GM18907 (cell line): ENCODE measurements around the gene AGAP1.

Experiments
- ATAC-seq: cut with Tn5 transposase; IDR thresholded peaks from one replicate; pipeline ENCODE4 v1.9.1; 2021; ENCODE audit warnings: mild to moderate bottlenecking, moderate library complexity; ENCODE audit not compliant: unreplicated experiment

AGAP1 gene

DNA sequence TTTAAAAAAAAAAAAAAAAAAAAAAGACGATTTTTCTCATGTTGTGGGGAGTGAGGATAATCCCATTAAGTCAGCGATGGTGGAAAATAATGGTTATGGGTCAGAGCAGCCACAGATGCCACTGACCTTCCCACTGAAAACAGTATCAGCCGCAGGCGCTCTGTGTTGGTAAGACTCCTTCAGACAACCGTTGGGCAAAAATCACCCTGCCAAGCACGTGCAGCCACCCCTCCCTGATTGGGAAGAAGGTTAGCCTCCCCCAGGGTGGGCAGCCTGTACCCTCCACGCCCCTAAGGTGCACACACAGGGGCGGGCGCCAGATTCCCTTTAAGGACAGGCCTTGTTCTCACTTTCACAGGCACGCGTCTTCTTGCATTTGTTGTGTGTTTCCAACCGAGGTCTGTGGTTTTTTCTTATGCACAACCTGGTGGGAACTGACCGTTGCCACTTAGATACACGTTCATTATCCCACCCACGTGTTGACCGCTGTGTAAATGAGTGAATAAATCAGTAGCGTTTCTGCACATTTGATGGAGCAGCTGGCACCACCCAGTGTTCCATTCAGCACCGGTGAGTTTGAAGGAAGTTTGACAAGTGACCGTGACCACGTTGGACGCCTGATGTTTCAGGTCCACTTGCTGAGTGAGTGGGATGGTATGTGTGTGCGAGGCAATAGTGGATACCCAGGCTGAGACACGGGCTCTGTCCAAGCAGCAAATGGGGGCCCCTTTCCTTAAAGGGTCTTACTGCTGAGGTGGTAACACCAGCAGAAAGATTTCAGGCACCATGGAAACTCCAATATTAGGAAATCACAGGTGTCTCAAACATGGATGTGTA is 476.6 kb downstream of the AGAP1 start:
- no peak for ATAC-seq

DNA sequence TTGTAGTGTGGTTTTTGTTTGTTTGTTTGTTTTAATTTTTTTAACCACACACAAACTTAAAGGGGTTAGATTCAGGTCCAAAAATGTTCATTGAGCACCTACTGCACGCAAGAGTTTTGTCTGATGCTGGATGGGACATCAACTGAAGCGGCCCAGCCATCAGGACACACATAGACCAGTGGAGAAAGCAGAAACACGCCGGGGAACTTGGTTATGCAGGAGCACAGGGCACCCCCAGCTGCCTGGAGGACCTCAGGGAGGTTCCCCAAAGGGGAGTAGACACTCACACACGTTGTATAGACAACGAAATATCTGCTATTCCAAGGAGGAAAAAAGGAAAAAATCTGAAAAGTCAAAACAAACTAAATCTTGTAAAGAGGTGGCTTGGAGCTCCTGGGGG is 482.7 kb downstream of the AGAP1 start:
- ATAC-seq, result no peak

DNA sequence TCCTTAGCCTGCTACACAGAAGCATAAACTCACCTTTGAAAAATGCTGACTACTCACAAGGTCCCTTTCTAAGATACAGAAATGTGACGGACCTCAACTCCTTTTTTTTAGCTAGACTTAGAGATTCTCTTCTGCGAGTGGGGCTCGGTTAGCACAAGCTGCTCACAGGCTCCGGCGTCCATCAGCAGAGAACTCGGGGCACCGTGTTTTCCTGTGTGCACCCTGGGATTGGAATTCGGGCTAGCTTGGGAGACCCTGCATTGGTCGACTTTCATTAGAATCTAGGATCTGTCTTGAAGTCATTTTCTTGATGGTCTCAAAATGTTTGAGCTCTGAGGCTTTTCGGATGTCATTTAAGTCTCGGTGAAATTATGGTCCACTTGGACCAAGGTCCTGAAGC is 483.1 kb downstream of the AGAP1 start:
- no peak for ATAC-seq

DNA sequence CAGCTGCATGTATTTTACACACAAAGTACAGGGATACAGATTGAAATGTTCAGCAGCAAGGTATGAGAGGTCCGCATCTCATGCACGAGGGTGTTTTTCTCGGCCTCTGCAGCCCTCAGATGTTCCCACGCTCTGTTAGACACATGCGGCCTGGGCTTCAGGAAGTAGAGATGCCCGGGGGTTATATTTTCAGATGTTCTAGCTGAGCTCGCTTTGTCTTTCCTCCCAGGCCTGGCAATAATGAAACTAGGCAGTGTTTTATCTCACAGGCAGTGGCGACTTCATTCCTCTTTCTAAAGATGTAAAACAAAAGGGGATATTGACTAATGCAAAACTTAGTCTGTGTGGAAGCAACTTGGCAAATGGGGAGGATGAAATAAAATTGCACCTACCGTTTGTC is 483.6 kb downstream of the AGAP1 start:
- no peak for ATAC-seq

DNA sequence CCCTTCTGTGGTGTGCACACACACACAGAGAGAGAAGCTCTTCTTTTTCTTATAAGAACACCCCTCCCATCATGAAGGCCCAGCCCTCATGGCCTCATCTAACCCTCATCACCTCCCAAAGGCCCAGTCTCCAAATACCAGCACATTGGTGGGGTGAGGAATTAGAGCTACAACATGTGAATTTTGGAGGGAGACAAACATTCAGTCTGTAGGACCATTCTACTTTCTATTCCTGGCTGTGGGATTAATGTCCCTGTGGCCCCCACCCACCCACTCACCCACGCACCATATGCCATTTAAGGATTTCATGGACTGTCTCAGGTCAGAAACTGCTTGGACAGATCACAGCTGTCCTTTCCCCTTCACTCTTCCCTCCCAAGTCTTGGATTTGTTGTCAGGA is 484.2 kb downstream of the AGAP1 start:
- no peak for ATAC-seq

DNA sequence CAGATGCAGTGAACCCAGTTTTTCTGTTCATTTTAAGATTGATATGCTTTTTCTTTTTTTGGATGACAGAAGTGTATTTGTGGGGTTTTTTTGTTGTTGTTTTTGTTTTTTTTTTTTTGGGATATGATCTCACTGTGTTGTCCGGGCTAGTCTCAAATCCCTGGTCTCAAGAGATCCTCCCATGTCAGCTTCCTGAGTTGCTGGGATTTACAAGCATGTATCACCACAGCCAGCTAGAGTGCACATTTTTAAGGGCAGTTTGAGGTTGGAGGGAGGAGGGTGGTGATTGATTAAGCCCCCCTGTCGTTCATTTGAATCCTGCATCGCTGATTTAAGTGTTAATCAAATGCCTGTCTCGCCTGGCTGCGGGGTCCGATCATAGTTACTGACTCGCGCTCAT is 485.2 kb downstream of the AGAP1 start:
- no peak for ATAC-seq

DNA sequence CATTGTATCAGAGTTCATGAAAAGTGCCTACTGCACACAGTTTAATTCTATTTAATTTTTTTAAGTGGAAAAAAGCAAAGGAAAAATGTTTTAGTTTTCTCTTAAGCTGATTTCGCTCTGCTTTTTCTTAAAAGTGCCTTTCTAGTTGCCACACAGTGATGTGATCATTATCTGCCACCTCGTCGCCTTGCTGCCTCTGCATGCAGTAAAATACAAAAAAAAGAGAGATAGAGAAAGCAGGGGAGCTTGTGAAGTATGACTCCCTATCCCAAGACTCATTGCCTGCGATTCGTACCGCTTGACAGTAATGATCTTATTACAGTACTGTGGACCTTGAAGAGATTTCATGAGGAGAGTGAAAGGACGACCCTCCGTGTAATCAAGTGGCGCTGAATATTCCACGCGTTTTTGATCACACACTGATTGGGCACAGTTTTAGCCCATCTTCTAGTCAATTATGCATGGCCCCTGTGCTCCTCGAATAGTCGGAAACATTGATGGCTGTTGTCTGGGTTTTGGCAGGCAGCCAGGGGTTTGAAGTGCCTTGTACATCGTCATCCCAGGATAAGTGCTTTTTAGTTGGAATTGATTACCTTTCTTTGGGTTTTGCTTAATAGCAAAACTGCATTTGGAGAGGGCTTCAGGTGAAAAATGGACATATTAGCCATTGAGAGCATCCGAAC is 486.1 kb downstream of the AGAP1 start:
- ATAC-seq, result no peak

DNA sequence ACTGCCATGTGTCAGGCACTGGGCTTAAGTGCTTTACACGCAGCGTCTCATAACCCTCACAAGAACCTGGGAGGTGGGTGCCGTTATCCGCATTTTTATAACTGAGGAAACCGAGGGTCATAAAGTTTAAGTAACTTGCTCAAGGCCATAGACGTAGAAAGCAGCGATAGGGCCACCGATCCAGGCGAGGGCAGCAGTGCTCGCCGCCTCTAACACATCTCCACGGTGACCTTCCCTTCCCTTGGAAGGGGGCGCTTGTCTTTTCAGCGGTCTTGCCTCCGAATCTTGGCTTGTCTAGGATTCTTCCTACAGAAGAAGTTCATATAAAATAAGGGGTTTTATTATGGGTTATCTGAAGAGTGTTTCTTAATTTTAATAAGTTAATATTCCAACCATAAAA is 487.8 kb downstream of the AGAP1 start:
- ATAC-seq, result no peak

DNA sequence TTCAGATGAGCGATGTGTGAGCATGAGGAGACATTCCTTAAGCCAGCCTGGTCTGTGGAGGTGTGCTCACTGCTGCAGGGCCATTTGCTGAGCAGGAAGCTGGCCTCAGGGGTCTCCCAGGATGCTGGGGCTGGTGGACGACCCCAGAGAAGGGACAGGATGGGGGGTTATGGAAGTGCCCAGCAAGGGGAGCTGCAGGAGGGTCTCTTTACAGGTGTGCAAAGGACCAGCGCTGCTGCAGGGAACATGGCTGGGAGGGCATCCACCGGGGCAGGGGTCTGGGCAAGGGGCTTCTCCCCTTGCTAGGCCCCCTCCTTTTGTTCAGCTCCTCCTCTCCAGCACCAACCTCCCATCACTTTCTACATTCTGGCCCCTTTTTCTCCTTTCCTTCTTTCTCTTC is 489.2 kb downstream of the AGAP1 start:
- ATAC-seq, result no peak

DNA sequence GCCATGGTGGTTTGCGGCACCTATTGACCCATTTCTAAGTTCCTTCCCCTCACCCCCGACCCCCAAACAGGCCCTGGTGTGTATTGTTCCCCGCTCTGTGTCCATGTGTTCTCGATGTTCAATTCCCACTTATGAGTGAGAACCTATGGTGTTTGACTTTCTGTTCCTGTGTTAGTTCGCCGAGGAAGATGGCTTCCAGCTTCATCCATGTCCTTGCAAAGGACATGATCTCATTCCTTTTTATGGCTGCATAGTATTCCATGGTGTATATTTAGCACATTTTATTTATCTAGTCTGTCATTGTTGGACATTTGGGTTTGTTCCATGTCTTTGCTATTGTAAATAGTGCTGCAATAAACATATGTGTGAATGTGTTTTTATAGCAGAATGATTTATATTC is 490.7 kb downstream of the AGAP1 start:
- ATAC-seq, result no peak

DNA sequence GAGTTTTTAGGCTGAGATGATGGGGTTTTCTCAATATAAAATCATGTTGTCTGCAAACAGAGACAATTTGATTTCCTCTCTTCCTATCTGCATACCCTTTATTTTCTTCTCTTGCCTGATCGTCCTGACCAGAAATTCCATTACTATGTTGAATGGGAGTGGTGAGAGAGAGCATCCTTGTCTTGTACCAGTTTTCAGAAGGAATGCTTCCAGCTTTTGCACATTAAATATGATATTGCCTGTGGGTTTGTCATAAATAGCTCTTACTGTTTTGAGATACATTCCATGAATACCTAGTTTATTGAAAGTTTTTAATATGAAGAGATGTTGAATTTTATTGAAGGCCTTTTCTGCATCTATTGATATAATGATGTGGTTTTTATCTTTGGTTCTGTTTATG is 492.5 kb downstream of the AGAP1 start:
- no peak for ATAC-seq

DNA sequence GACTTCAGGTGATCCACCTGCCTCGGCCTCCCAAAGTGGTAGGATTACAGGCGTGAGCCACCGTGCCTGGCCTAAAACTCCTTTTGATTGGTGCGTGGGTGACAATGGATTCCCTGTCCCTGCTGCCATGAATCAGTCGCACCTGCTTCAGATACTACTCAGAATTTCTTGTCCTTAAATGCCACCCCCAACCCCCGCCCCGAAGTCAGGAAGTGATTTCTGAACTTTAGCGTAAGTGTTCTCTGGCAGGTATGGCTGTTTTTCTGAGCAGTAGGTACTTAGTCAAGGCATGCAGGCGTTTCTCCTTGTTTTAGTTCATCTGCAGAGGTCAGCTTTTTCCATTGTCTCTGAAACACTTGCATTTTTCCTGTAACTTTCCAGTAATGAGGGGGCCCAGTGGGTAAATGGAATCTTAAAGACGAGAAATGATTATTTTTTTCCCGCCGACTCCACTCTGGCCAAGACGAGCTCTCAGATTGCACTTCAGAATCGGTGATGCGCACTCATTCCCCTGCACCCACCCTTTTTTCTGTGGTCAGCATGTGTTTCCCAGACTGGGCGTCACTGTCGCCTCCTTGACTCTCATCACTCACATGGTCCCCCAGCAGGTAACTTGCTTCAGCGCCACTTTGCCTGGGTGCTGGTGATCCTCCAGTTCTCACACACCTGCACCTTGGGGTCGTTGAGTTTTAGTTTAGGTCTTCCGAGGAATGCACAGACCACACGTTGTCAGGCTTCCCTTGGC is 494.6 kb downstream of the AGAP1 start:
- ATAC-seq, result no peak

DNA sequence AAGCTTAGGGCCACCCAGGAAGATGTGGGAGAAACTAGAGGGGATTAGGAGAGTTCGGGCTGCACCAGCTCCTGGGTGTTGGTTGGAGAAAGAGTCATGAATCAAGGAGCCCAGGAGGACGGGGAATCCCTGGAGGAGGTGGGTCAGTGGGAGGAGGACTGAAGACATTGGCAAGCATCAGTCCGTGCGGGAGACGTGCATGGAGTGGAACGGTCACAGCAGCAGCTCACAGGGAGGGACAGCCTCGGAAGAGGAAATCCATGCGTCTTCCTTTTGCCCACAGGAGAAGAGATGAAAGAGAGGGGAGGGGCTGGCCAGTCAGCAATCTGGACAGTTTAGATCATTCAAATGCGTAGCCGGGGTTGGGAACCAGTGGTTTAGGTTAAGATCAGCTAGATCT is 495.7 kb downstream of the AGAP1 start:
- no peak for ATAC-seq

DNA sequence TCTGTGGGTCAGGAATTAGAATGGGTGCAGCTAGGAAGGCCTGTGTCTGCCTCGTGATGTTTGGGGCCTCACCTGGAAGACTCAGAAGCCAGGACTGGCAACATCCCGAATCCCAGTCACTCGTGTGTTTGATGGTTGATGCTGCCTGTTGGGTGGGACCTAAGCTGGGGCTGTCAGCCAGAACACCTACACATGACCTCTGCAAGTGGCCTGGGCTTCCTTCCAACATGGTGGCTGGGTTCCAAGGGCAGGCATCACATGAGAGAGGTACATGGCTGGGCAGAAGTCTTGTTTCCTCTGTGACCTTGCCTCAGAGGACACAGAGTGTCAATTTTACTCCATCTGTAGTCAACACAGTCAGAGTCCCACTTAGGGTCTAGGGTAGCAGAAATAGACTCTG is 496.5 kb downstream of the AGAP1 start:
- no peak for ATAC-seq

DNA sequence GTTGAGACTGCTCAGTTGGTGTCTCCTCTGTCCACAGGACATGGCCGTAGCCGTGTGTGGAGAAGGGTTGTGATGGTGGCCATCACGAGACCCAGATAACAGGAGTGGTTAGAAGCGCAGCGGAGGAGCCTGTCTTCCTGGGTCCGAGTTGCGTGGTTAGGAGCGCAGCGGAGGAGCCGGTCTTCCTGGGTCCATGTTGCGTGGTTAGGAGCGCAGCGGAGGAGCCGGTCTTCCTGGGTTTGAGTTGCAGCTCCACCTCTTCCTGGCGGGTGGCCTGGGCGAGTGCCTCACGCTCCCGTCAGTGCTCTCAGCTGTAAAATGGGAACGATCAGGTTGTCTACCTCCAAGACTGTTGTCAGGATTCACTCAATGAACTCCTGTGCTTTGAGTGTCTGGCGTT is 498.2 kb downstream of the AGAP1 start:
- ATAC-seq, result no peak

DNA sequence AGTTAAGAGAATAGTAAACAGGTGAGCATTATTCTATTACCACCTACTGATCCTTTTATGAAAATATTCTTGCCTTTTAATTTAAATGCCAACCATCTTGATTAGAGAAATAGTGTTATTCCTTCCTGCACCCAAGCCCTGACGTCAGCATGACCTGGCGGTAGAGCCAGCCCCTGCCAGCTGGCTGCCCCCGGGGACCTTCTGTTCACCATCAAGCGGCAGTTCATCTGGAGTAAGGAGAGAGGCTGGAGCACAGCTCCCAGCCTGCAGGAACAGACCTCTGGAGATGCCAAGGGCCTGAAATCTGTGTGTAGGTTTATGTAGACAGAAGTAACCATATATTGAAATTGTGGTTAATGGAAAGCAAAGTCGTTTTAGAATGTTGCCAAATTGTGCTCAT is 502.6 kb downstream of the AGAP1 start:
- ATAC-seq, result no peak

DNA sequence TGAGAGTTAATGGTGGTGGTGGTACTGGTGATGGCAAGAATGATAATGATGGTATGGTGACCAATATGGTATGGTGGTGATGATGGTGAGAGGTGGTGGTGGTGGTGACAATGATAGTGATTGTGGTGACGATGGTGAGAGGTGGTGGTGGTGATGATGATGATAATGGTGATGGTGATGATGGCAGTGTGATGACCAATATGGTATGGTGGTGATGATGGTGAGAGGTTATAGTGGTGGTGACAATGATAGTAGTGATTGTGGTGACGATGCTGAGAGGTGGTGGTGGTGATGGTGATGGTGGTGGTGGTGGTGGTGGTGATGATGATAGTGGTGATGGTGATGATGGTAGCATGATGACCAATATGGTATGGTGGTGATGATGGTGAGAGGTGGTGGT is 505.2 kb downstream of the AGAP1 start:
- ATAC-seq, result no peak

DNA sequence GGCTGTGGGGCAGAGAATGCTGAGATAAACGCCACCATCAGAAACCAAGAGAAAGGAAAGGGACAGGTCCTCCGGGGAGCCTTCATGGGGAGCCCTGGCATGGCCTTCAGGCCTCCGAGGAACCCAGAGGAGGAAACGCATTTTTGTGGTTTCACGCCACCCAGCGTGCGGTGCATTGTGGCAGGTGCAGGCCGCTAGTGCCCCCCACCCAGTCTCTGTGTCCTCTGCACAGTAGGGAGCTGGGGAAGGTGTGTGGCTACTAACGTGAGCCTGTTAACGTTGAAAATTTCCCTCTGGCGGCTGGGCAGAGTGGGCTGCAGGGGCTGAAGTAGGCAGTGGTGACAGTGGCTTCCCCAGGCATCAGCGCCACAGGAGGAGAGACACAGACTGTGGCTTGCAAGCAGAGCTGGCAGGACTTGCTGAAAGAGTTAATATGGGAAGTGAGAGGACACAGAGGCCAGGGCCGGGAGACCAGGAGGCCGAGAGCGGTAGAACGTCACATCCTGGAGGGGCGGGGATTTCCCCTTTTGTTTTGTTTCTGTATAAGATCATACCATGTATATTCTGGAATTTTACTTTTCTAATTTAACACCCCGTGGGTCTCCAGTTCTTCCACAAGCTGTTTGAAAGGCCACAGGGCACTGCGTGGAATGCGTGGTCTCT is 507.5 kb downstream of the AGAP1 start:
- no peak for ATAC-seq

DNA sequence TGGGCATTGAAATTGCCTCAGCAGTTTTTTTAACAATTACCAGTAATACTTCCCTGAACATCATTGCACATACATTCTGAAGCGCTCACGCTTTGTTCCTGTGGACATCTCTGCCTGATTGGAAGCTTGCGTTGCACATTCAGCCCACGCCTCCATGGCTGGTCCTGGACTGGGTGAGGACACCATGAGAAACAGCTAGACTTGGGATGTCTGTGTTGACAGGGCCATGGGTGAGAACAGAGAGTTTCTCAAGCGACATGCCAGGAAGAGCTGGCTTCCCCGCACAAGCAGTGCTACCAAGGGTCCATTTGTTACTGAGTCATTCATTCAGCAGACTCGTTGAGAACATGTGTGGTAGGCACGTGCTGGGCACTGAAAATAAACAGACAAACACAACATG is 508.0 kb downstream of the AGAP1 start:
- no peak for ATAC-seq

DNA sequence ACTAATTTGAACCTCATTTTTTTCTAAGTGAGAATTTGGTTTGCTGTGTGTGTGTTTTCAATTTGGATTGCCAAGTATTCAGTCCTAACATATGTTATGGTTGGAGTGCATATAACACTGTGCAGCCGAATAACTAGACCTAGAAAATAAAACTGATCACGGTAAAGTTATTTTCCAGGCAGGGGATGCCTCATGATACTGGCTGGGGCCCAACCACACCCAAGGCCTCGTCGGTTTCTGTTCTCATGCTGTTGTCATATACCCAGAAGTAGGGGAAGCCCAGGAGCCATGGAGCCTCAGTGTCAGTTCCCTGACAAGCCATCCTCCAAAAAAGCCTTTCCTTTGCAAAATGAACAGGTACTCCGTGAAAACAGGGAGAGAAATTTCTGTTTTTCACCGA is 514.2 kb downstream of the AGAP1 start:
- no peak for ATAC-seq

DNA sequence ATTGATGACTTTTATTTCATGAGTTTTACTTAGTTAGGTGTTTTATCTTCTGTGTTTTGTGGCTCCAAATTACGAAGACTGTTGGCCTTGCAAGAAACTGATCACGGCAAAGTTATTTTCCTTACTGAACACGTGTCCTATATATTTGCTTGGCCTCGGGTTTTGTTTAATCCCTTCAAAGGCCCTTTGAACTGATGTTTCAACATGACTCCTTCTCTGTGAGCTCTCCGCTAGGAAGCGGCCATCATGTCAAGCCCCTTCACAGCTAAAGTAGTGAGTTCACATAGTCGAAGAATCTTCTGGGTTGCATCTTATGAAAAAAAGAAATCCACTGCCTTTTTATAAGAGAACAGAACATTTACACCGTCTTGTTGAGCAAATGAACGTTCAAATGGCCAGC is 515.0 kb downstream of the AGAP1 start:
- ATAC-seq, result no peak
